Breast epithelium (tissue), 4 donors: ENCODE results near the gene RBM17. TPM values are rescaled to one million over a fixed set of nuclear protein-coding genes. Genes with fewer than 3 reads are reported as not detected.

ENCODE experiments used
- DNase-seq, 2 donors: peaks; one replicate each; pipeline ENCODE4 v3.0.0-alpha.2; 2019; ENCODE audit warnings: low spot score in 2 of 2
- H3K27ac ChIP-seq, 2 donors: fragments of 200-600 bp; sonication (generic) in 1 of 2; one replicate each; pipeline ENCODE4 v1.5.1; 2016 to 2019; ENCODE audit warnings: mild to moderate bottlenecking in 1 of 2
- H3K27me3 ChIP-seq, 2 donors: fragments of 200-600 bp; sonication (generic) in 1 of 2; one replicate each; pipeline versions ENCODE4 v1.5.1 to v1.6.0; 2017 to 2019; ENCODE audit warnings: control low read depth in 1 of 2, mild to moderate bottlenecking in 1 of 2
- H3K36me3 ChIP-seq: fragments of 200-600 bp; one replicate; pipeline ENCODE4 v1.5.1; 2019
- H3K4me1 ChIP-seq, 2 donors: fragments of 200-600 bp; sonication (generic); one replicate each; pipeline ENCODE4 v1.5.1; 2016 to 2019; ENCODE audit warnings: control low read depth in 1 of 2
- H3K4me3 ChIP-seq, 3 donors: fragments of 200-600 bp; sonication (generic); 1 replicate in 2 of 3; 2 replicates in 1 of 3; pipeline ENCODE4 v1.5.1; 2016 to 2019; ENCODE audit warnings: mild to moderate bottlenecking in 3 of 3, moderate library complexity in 2 of 3
- H3K9me3 ChIP-seq, 2 donors: fragments of 200-600 bp; sonication (generic) in 1 of 2; one replicate each; pipeline ENCODE4 v1.5.1; 2016 to 2019; ENCODE audit warnings: control low read depth in 1 of 2
- POLR2A ChIP-seq: fragments of 450-650 bp; IDR thresholded peaks from one replicate; pipeline ENCODE4 v1.6.1; 2016; ENCODE audit warnings: antibody characterized with exemption, mild to moderate bottlenecking, moderate library complexity
- POLR2AphosphoS5 ChIP-seq, 3 donors: sonication (generic); formaldehyde crosslinking; IDR thresholded peaks; one replicate each; pipeline ENCODE4 v1.6.1; 2017; ENCODE audit warnings: antibody characterized with exemption in 3 of 3
- intact Hi-C: fragments of 100-400 bp; cut with DNase I; formaldehyde crosslinking; loops from one replicate; pipeline ENCODE4 v1.15.1; 2023; ENCODE audit warnings: low total_unique reads
- total RNA-seq, 3 donors: library from RNA; depleted of rRNA; stranded (reverse); fragments of >200 nt; gene quantifications; one replicate each; pipeline ENCODE4 v1.1.0, GENCODE V29; 2016
- TF ChIP-seq, protein P1 (sequence below), 3 donors: fragments of 450-650 bp; IDR thresholded peaks; one replicate each; pipeline ENCODE4 v1.5.1; 2016 to 2017; ENCODE audit warnings: antibody characterized with exemption in 3 of 3, mild to moderate bottlenecking in 3 of 3, moderate library complexity in 3 of 3

Gene RBM17
- total RNA-seq, 3 donors from 2014 or later = 62.4 to 72.4 (median 68.2) TPM

DNA sequence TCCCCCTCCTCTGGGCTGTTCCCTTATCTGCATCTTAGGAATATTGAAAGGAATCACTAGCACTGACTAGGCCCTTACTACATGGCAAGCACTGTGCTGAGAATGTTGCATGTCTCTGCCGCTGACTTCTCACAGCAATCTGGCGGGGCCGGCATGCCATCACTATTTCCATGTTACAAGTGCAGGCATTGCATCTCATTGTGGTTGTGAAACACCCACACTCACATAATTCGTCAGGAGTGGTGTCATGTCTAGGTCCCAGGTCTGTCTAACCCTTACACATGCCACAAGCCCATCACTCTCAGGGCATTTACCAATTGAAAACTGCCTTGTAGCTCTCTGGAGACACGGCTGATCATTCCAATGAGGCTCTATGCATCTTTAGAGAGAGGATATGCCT, 18.2 kb upstream of the RBM17 start:
- H3K4me1 ChIP-seq = no peaks in the 10 kb centered on the region
- no peaks in the 10 kb centered on the region for H3K36me3 ChIP-seq
- H3K27ac ChIP-seq = peak overlapping the region in 1 of 2 donors; percentile 43
- H3K27me3 ChIP-seq = no peaks in the 10 kb centered on the region
- no peaks in the 10 kb centered on the region for H3K9me3 ChIP-seq
- intact Hi-C loops = no loop called here
- no peak overlapping the region for H3K4me3 ChIP-seq
- TF ChIP-seq, protein P1, sequence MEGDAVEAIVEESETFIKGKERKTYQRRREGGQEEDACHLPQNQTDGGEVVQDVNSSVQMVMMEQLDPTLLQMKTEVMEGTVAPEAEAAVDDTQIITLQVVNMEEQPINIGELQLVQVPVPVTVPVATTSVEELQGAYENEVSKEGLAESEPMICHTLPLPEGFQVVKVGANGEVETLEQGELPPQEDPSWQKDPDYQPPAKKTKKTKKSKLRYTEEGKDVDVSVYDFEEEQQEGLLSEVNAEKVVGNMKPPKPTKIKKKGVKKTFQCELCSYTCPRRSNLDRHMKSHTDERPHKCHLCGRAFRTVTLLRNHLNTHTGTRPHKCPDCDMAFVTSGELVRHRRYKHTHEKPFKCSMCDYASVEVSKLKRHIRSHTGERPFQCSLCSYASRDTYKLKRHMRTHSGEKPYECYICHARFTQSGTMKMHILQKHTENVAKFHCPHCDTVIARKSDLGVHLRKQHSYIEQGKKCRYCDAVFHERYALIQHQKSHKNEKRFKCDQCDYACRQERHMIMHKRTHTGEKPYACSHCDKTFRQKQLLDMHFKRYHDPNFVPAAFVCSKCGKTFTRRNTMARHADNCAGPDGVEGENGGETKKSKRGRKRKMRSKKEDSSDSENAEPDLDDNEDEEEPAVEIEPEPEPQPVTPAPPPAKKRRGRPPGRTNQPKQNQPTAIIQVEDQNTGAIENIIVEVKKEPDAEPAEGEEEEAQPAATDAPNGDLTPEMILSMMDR (IDR thresholded peaks at IDR 0.05) = no peak
- TF ChIP-seq POLR2AphosphoS5 (IDR thresholded peaks at IDR 0.05) (no peak), POLR2A (no peak)
- no peak for DNase-seq

DNA sequence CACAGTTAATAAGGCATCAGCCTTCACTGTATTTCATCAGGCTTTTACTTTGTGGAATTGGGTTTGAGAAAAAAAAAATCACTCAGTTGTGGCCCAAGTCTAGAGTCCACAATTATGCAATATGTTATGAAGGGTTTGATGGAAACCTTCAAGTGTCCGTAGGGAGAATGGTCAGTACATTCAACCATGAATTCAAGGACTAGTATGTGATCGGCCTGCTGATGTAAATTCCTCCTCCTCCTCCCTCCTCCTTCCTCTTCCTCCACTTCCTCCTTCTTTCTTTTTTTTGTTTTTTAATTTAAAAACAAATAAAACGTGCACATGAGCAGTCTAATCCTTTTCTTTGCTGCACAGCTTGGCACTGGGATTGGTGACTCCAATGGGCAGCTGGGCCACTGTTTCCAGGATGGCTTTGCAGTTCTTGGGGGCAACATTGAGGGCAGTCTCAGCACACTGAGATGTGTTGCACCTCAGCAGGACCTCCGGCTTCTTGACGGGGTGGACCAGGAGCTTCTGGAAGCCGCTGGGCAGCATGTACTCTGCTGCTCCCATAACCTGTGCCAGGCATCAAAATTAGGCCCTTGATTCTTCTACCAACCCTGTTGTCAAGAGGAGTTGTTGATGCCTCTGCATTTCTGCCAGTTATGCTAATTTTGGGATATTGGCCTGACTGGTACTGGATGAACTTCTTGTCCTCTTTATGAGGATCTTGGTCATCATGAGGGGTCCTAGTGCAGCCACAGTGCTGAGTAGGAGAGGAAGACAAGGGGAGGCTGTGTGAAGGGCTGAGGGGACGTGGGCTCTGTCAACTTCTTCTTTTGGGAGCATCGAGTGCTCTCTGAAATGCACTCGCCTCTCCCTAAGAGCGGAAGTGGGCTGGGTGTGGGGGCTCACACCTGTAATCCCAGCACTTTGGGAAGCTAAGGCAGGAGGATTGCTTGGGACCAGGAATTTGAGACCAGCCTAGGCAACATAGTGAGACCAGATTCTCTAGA, 17.4 kb upstream of the RBM17 start:
- intact Hi-C loops = no loop called here
- H3K27ac ChIP-seq = peak overlapping the region; percentile 35 to 72

DNA sequence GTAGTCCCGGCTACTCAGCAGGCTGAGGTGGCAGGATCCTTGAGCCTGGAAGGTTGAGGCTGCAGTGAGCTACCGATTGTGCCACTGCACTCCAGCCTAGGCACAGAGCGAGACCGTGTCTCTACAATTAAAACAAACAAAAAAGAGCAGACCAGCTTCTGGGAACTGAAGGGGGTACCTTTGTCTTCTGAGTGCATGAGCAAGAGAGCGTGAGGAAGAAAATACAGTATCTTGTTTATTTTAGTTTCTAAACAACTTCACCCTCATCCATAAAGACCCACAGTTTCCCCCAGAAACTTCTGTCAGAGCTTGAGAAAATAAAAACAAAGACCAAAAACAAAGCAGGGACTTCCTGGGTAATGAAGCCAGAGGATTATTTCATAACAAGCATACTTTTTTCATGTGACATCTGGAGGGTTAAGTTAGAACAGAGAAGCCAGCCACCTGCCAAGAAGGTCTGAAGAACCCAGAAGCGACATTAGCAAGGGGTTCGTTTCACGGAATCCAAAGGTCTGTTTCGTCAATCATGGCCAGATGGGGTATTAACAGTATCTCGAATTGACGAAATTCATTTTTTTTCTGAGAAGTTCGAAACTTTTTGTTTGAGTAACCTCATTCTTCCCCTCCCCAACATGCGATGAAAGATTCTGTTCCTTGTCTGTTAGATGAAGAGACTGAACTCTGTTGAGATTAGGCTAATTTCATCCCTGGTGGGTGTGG, 16.5 kb upstream of the RBM17 start:
- Histone ChIP-seq H3K36me3 (no peaks in the 10 kb centered on the region), H3K27ac (peak overlapping the region; percentile 35 to 72), H3K4me1 (no peaks in the 10 kb centered on the region), H3K4me3 (no peak overlapping the region), H3K27me3 (no peaks in the 10 kb centered on the region), H3K9me3 (no peaks in the 10 kb centered on the region)
- intact Hi-C loops = no loop called here
- TF ChIP-seq, protein P1 (IDR thresholded peaks at IDR 0.05) = no peak
- TF ChIP-seq POLR2AphosphoS5 (IDR thresholded peaks at IDR 0.05) (peak in 1 of 3 donors; percentile 25), POLR2A (no peak)
- no peak for DNase-seq

More for the DNA sequence above, 17.4 kb upstream of the RBM17 start:
- H3K36me3 ChIP-seq = no peaks in the 10 kb centered on the region
- H3K9me3 ChIP-seq = no peaks in the 10 kb centered on the region
- TF ChIP-seq POLR2A (no peak), POLR2AphosphoS5 (IDR thresholded peaks at IDR 0.05) (no peak)
- TF ChIP-seq, protein P1 (IDR thresholded peaks at IDR 0.05) = no peak
- H3K27me3 ChIP-seq = no peaks in the 10 kb centered on the region
- no peak for DNase-seq
- H3K4me1 ChIP-seq = no peaks in the 10 kb centered on the region
- H3K4me3 ChIP-seq = no peak overlapping the region

DNA sequence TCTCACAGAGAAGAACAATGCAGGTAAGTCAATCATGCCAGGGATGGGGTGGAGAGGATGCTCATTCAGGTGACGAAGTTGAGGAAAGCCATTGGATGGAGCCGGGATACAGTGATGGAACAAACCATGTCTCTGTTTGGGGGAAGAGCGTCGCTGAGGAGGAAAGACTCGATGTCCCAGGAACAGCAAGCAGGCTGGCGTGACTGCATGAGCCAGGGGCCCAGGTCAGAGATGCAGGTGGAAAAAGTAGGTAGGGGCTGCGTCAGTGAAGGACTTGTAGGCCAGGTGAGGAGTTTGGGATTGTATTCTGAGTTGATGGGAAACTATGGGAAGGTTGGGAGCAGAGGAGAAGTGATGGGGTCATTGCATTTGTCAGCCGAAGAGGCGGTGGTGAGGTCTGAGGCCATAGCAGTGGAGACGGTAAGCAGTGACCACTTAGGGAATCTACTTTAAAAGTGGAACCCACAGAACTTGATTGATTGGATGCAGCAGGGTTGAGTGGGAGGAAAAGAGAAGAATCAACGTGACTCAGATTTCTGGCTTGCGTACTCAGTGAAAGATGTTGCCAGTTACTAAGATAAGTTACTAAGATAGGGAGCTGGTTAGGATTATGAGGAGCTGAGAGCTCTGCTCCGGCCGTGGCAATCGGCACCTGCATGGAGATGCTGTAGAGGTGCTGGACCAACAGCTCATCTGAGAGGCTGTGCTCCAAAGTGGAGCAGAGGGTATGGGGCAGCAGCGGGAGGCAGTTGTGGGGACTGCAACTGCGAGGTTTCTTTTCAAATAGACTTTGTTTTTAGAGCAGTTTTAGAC, 14.1 kb upstream of the RBM17 start:
- Histone ChIP-seq H3K36me3 (no peaks in the 10 kb centered on the region), H3K27ac (peak overlapping the region; percentile 42 to 69), H3K27me3 (no peaks in the 10 kb centered on the region), H3K4me1 (no peaks in the 10 kb centered on the region), H3K9me3 (no peaks in the 10 kb centered on the region), H3K4me3 (peak overlapping the region in 1 of 3 donors; percentile 51)
- TF ChIP-seq POLR2A (no peak), POLR2AphosphoS5 (IDR thresholded peaks at IDR 0.05) (peak in 1 of 3 donors; percentile 20)
- TF ChIP-seq, protein P1 (IDR thresholded peaks at IDR 0.05) = no peak
- DNase-seq = no peak
- intact Hi-C loops = no loop called here
